ENCODE data around the gene EIF4G1.

DNA sequence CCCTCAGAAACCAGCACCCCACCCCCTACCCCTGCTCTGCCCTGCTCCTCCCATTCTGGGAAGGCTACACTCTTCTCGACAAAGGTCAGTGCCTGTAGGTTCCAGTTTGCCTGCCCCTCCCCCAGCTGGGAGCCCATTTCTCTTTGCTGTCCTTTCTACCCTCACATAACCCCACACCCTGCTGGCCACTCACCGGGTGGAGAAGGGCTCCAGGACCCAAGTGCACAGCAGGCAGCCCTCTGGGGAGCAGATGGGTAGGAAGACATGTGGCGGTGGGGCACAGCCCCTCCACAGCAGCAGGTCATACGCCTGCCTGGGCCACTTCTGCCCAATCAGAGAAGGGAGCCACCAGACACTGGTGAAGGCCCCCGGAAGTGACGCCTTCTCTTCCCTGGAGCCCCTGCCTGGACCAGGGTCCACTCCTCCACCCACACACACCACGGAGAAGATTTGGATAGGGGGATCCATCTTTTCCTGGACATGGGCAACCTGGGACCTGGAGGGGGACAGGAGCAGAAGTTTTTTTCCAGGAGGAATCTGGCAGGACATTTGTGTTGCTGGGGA, 63.6 kb downstream of the EIF4G1 start, which contains the start of gene THPO:
- TF ChIP-seq EZH2 (IDR thresholded peaks at IDR 0.05; ENCODE audit: low read depth, unreplicated experiment) (no peak), JUNB (IDR thresholded peaks at IDR 0.05; ENCODE audit: unreplicated experiment) (no peak), CREB1 (CRISPR knock-in tag; IDR thresholded peaks at IDR 0.05; ENCODE audit: low read depth) (0 out of 2 replicates have a peak, but pooled peaks have one; percentile 4), CTCF (conservative IDR thresholded peaks at IDR 0.05; ENCODE audit: low read depth in 2 of 2) (no peak), POLR2AphosphoS5 (IDR thresholded peaks at IDR 0.05; ENCODE audit: low read depth) (no peak), EZH2phosphoT487 (IDR thresholded peaks at IDR 0.05; ENCODE audit: unreplicated experiment) (no peak)
- TF ChIP-seq, protein P1, sequence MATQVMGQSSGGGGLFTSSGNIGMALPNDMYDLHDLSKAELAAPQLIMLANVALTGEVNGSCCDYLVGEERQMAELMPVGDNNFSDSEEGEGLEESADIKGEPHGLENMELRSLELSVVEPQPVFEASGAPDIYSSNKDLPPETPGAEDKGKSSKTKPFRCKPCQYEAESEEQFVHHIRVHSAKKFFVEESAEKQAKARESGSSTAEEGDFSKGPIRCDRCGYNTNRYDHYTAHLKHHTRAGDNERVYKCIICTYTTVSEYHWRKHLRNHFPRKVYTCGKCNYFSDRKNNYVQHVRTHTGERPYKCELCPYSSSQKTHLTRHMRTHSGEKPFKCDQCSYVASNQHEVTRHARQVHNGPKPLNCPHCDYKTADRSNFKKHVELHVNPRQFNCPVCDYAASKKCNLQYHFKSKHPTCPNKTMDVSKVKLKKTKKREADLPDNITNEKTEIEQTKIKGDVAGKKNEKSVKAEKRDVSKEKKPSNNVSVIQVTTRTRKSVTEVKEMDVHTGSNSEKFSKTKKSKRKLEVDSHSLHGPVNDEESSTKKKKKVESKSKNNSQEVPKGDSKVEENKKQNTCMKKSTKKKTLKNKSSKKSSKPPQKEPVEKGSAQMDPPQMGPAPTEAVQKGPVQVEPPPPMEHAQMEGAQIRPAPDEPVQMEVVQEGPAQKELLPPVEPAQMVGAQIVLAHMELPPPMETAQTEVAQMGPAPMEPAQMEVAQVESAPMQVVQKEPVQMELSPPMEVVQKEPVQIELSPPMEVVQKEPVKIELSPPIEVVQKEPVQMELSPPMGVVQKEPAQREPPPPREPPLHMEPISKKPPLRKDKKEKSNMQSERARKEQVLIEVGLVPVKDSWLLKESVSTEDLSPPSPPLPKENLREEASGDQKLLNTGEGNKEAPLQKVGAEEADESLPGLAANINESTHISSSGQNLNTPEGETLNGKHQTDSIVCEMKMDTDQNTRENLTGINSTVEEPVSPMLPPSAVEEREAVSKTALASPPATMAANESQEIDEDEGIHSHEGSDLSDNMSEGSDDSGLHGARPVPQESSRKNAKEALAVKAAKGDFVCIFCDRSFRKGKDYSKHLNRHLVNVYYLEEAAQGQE (IDR thresholded peaks at IDR 0.05; ENCODE audit: unreplicated experiment): no peak
